GM19099 (cell line): ENCODE measurements around the gene SPDYE1.

Experiments
- POLR2A ChIP-seq: IDR thresholded peaks from 3 replicates; pipeline ENCODE4 v1.6.1; 2011; ENCODE audit warnings: low read depth; ENCODE audit not compliant: insufficient read length; ENCODE audit errors: extremely low read depth

The SPDYE1 gene

DNA sequence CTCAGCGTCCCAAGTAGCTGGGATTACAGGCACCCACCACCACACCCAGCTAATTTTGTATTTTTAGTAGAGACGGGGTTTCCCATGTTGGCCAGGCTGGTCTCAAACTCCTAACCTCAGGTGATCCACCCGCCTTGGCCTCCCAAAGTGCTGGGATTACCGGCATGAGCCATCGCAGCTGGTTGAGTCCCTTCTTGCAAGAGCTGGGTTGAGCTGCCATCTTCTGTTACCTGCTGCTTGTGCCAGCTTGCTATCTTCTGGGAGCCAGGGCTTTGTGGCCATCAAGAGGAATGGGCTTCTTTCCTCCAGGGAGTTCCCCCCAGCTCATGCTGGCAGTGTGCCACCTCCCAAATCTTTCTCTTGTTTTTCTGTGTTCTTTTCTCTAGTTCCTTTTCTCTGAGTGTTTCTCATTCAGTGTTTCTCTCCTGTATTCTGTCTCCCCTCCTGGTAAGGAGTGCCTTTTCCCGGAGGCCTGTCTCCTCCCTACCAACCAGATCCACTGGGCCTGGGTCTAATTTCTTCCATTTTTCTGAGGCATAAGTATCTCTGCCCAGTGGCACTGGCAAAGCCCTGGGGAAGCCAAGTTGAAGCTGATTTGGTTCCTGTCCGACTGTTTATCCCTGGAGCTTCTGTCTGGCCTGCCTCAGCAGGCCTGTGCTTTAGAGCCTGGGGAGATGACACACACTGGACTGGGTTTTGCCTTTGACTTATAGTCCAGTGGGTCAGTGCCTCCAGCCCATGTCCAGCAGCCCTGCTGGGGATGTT, 50.5 kb downstream of the SPDYE1 start:
- no peak for TF ChIP-seq POLR2A

DNA sequence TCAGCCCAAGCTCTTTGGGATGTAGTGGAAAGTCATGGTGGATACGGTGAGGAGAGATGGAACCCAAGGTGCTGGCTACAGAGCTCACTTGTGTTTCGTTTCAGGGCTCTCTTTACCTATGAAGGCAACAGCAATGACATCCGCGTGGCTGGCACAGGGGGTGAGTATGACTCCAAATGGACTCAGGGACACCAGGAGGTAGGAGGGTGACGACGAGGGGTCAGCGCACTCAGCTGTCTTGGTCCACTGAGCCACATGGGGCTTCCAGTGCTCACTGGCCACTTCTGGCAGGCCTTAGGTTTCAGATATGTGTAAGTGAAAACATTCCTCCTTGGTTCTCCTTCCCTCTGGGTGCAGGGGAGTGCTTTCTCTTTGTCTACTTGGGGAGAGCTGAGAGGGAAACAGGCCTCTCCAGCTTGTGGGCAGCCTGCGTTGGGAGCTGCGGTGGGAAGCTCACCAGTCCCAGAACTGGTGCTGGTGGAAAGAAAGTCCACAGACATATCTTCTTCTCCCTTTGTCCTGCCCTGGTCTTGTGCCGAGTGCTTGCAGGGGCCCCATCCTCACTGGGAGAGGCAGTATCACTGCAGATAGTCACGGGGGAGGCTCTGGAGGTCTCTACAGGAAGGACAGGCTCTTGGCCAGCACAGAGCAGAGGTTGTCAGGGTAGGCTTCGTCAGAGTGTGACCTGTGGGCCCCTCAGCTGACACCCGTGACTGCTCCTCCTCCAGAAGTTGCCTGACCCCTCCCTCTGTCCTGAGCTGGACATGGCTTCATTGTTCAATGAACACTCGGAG, 52.6 kb downstream of the SPDYE1 start:
- no peak for TF ChIP-seq POLR2A

DNA sequence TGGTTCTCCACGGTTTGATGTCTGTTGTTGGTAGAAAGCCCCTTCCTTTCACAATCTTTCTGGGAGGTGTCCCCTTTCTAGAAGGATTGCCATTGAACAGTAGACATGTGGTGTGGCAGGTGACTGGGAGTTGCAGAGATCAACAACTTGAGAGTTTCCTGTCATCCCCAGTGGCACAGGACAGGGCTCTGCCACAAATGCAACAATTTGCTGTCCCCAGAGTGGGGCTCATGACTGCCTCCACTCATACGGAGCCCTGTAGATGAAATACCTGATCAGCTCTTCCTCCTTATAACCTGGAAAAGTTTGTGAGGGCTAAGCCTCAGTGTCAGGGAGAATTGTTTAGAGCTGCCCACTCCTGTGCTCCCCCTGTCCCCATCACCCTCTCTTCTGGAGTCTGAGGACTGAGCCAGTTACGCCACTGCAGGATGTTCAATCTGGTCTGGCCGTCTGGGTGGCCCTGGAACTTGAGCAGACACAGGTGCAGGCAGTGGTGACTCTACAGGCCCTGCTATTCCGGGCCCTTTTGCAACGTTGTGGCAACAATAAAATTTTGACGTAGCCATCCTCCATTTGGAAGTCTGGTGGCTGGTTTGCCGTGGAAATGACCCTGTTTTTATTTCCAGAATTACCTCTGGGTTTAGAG, 53.3 kb downstream of the SPDYE1 start:
- no peak for TF ChIP-seq POLR2A

DNA sequence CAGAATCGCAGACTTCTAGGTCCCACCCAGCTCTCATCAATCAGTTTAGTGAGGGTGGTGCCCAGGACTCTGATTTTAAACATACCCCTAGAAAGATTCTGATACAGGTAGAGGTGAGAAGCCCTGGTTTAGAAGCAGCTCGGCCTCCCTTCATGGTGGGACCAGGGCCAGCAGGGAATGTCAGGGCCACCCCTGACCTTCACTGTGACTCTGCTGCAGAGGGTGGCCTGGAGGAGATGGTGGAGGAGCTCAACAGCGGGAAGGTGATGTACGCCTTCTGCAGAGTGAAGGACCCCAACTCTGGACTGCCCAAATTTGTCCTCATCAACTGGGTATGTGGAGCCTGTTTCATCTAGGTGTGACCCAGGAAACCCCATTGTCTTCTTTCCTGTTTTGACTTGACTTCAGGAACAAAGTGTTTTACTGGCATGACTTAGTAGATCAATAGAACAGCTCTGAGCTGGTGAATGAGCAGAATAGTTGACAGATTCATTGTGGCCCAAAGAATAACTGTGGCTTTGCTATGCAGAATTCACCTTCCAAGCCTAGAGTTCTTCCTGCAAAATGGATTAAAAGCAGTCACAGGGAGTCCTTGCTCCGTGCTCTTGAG, 54.0 kb downstream of the SPDYE1 start:
- no peak for TF ChIP-seq POLR2A

DNA sequence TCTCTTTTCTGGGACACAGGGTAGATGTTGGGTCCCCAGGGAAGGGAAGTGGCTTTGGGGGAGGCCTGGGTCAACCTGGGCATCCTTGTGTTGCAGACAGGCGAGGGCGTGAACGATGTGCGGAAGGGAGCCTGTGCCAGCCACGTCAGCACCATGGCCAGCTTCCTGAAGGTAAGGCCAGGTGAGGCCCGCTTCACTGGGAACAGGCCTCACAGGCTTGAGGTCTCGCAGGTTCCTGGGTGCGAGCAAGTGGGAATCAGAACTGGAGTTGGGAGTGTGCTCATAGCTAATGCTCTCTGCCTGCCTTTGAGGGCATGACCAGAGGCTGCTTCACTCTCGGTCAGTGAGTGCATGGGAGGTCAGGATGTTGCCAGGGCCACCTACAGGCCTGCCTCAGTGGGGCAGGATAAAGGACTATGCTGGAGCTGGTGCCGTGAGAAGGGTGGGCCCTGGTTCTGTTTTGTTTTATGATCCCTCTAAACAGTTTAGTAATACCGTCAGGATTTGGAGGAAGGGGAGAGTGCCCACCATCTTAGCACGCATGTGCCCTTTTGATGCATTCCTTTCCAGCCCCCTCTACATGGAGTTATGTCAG, 55.2 kb downstream of the SPDYE1 start:
- TF ChIP-seq POLR2A: no peak

DNA sequence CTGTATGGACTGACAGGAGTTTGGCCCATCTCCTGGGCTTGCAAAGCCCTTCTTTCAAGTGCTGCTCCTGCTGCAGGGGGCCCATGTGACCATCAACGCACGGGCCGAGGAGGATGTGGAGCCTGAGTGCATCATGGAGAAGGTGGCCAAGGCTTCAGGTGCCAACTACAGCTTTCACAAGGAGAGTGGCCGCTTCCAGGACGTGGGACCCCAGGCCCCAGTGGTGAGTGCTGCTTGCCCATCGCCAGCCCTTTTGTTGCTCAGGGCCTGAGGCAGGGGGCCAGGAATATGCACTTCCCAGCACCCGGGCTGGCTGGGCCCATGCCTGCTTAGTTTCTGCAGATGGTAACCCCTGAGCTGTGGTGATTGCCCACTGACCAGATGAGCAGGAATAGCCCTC, 59.0 kb downstream of the SPDYE1 start:
- no peak for TF ChIP-seq POLR2A

DNA sequence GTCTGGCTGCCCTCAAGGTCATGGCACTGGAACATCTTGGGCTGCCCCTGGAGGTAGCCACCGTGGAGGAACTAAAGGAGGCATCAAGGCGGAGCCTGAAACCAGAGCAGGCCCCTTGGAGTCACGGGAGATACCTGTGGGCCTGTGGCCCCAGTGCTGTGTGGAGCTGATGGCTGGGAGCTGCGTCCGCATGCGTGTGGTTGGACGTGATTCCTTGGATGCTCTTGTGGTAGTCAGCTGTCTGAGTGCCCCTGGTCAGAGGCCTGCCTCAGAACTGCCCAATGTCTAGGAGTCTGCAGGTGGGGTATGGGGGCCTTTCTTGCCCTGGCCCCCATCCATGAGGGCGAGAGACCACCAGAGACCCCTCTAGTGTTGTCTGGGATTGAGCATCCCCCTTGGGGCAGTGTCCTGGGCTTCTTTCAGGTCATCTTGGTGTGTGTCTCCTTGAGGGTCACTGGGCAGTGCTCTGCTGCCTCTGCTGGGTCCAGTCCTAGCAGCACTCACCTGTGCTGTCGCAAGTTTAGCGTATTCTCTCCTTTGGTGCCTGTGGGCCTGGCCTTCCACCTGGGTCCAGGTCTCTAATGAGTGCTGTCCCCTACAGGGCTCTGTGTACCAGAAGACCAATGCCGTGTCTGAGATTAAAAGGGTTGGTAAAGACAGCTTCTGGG, 59.6 kb downstream of the SPDYE1 start:
- TF ChIP-seq POLR2A: no peak

DNA sequence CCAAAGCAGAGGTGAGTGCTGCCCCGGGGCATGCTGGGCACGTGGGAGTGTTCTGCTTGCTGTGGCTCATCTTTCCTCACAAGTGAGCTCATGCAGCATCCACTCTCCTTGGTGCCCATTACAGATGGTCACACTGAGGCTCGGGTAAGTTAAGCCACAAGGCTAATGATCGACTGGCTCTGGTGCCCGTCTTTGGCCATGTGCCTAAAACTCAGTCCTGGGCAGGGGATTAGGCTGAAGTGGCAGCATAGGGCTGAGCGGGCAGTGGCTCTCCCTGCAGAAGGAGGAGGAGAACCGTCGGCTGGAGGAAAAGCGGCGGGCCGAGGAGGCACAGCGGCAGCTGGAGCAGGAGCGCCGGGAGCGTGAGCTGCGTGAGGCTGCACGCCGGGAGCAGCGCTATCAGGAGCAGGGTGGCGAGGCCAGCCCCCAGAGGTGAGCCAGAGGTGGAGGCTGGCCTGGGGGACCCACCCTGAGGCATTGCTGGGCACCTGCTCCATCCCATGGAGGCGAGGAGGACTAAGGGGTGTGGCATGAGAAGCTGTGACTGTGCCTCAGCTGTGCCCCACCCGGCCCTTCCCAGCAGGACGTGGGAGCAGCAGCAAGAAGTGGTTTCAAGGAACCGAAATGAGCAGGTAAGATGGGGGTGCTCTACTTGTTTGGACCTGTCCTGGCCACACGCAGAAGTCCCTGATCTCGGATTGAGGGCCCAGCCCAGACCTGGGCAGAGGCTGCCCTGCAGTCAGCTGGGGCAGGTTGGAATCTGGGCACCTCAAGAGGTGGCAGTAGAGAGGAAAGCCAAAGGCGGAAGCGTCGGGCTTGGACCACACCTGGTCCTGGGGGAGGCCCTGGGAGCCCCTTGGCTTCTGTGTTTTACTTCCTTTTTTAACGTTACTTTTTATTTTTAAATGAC, 60.4 kb downstream of the SPDYE1 start:
- no peak for TF ChIP-seq POLR2A

DNA sequence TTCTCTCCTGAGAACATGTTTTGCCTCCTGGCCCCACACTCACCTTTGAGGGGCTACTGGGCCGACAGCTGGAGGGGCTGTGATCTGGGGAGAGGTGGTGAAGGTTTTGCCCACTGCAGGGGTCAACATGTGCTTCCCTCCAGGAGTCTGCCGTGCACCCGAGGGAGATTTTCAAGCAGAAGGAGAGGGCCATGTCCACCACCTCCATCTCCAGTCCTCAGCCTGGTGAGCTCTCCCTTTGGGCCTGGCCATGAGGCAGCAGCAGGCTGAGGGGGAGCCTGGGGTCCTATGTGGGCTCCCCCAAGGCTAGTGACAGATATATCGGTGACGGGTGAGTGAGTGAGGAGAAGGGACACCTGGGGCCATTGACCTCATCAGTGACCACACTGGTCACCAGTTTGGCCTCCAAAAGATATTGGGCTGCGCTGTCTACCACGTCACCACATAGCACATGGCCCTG, 61.1 kb downstream of the SPDYE1 start:
- no peak for TF ChIP-seq POLR2A

DNA sequence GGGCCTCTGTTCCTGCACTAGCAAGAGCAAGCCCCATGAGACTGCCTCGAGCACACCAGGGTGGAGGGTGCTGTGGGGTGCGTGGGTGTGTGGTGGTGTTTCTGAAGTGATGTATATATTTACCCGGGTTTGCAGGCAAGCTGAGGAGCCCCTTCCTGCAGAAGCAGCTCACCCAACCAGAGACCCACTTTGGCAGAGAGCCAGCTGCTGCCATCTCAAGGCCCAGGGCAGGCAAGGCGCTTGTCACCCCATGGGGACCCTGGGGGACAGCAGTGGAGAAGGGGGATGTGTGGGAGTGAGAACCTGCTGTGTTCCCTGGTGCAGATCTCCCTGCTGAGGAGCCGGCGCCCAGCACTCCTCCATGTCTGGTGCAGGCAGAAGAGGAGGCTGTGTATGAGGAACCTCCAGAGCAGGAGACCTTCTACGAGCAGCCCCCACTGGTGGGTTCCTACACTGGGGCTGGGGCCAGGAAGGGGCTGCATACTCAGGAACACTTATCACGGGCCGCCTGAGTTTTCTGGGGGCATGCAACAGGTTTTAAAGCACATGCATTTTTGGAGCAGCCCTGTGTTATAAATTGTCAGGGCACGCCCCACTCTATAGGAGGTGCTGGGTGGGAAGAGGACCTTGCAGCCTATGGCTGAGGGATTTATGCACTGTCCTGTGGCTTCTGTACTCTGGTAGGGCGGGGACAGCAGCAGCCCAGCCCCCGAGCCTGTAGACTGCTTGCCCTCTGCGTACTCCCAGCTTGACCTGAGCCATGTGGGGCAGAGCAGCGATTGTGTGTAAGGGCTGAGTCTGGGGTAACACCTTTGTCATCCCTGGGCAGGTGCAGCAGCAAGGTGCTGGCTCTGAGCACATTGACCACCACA, 61.8 kb downstream of the SPDYE1 start:
- TF ChIP-seq POLR2A: no peak
